Ovary (tissue), 9 donors: ENCODE measurements around the gene NPAS2. TPM values are rescaled to one million over a fixed set of nuclear protein-coding genes. Genes with fewer than 3 reads are reported as not detected.

Experiments used
- DNase-seq, 5 donors: peaks; one replicate each; pipeline ENCODE4 v3.0.0-alpha.2; 2019 to 2020
- H3K27ac ChIP-seq, 2 donors: fragments of 200-600 bp; one replicate each; pipeline versions ENCODE4 v1.5.1 to v1.8.0; 2019 to 2022
- H3K27me3 ChIP-seq: fragments of 200-600 bp; one replicate; pipeline ENCODE4 v1.8.0; 2022
- H3K36me3 ChIP-seq: fragments of 200-600 bp; sonication (generic); one replicate; pipeline ENCODE4 v1.5.1; 2019
- H3K4me1 ChIP-seq: one replicate; pipeline ENCODE4 v1.8.1; 2013; ENCODE audit warnings: mild to moderate bottlenecking, moderate library complexity; ENCODE audit not compliant: insufficient read depth
- H3K4me3 ChIP-seq: fragments of 200-600 bp; sonication (generic); one replicate; pipeline ENCODE4 v1.5.1; 2017
- H3K9me3 ChIP-seq, 2 donors: fragments of 200-600 bp in 1 of 2; sonication (generic) in 1 of 2; one replicate each; pipeline versions ENCODE4 v1.5.1 to v1.8.1; 2013 to 2019; ENCODE audit warnings: mild to moderate bottlenecking in 1 of 2, moderate library complexity in 1 of 2
- EP300 ChIP-seq: sonication (generic); formaldehyde crosslinking; IDR thresholded peaks from one replicate; pipeline ENCODE4 v1.6.1; 2017; ENCODE audit warnings: antibody characterized with exemption
- POLR2A ChIP-seq: fragments of 450-650 bp; IDR thresholded peaks from one replicate; pipeline ENCODE4 v1.6.1; 2017; ENCODE audit warnings: antibody characterized with exemption, mild to moderate bottlenecking, moderate library complexity
- WGBS, 3 donors: extraction: QIAGEN DNeasy Blood & Tissue Kit in 1 of 3; methylation state at CpG; one replicate each; pipeline versions ENCODE4 v1.1.5 to v1.1.7; 2013 to 2017; 5-methylcytosine and 5-hydroxymethylcytosine counted together
- intact Hi-C, 4 donors: fragments of 100-400 bp; cut with DNase I; formaldehyde crosslinking; loops; one replicate each; pipeline versions ENCODE4 v1.11.0 to v1.15.1; 2022 to 2023
- polyA plus RNA-seq, 2 donors: library from polyadenylated mRNA; stranded (reverse); fragments of 200-250 nt in 1 of 2; fragments of 350-450 nt in 1 of 2; fragmentation: Illumina TruSeq in 1 of 2; extraction: RNeasy Lipid Tissue Mini Kit (QIAGEN cat#74804) in 1 of 2; gene quantifications; one replicate each; pipeline ENCODE4 v1.2.3, GENCODE V29; 2013 to 2014
- total RNA-seq, 7 donors: library from RNA; depleted of rRNA in 2 of 7; stranded (reverse); fragments of >200 nt in 2 of 7; fragmentation: NEBNext Ultra II Directional in 3 of 7; extraction: Animal tissue kit (Norgen Biotek cat#: 25700) in 3 of 7; gene quantifications; one replicate each; pipeline versions ENCODE4 v1.1.0 to v1.2.4, GENCODE V29; 2016 to 2023
- TF ChIP-seq, protein P1 (sequence below), 3 donors: fragments of 450-650 bp in 2 of 3; fragments of 200-600 bp in 1 of 3; IDR thresholded peaks; one replicate each; pipeline versions ENCODE4 v1.5.1 to v1.8.0; 2016 to 2022; ENCODE audit warnings: antibody characterized with exemption in 3 of 3, mild to moderate bottlenecking in 1 of 3
- donor health status: DM: no; HTN: no; CAD: no; lungs with moderate emphysema.
- donor health status: DM: no; HTN: no; CAD: no.
- donor health status: Bipolar disorder and iron deficiency.
- donor health status: DM: yes; HTN: yes; CAD: no.
- donor health status: DM: no; HTN: no; CAD: no.
- donor health status: DM: yes; HTN: yes; CAD: no.

NPAS2 gene
- total and polyA plus RNA-seq, 9 donors, result 1.6 to 20.6 (median 7.3) TPM

DNA sequence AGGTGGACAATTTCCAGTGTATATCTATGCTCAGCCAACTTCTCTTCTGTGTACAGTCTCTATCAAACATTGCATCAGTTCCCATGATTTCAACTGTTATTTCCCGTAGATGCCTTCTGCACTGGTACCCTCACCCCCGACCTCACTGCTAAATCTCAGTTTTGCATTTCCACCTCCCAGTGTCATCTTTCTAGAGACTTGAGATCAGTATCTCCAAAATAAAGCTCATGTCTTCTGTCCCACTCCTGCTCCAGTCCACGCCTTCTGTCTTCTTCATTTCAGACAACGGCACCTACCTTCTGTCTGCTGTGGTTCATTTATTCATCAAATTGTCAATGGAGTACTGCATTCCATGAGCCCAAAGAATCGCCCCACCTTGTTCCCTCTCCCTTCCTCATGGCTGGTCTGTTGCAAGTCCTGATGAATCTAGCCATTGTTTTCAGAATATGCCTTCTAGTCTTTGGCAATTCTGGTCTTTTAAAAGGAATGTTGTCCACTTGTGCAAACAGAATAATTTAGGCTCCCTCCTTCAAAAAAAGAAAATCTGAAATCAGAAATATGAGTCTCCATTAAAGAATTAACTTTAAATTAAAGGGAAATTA lies 23.3 kb upstream of the NPAS2 start:
- H3K4me1 ChIP-seq, result no peaks in the 10 kb centered on the region
- H3K4me3 ChIP-seq, result no peak overlapping the region
- WGBS, 3 donors, result 76 to 90% (median 90%) methylated on average over 5 of the region's 5 CpGs
- no peaks in the 10 kb centered on the region for H3K9me3 ChIP-seq
- H3K36me3 ChIP-seq, result no peaks in the 10 kb centered on the region
- H3K27me3 ChIP-seq, result no peaks in the 10 kb centered on the region
- TF ChIP-seq POLR2A (no peak), EP300 (no peak)
- TF ChIP-seq, protein P1, sequence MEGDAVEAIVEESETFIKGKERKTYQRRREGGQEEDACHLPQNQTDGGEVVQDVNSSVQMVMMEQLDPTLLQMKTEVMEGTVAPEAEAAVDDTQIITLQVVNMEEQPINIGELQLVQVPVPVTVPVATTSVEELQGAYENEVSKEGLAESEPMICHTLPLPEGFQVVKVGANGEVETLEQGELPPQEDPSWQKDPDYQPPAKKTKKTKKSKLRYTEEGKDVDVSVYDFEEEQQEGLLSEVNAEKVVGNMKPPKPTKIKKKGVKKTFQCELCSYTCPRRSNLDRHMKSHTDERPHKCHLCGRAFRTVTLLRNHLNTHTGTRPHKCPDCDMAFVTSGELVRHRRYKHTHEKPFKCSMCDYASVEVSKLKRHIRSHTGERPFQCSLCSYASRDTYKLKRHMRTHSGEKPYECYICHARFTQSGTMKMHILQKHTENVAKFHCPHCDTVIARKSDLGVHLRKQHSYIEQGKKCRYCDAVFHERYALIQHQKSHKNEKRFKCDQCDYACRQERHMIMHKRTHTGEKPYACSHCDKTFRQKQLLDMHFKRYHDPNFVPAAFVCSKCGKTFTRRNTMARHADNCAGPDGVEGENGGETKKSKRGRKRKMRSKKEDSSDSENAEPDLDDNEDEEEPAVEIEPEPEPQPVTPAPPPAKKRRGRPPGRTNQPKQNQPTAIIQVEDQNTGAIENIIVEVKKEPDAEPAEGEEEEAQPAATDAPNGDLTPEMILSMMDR (IDR thresholded peaks at IDR 0.05), result no peak
- H3K27ac ChIP-seq, result no peak overlapping the region
- intact Hi-C loops, result no loop called here
- no peak for DNase-seq

DNA sequence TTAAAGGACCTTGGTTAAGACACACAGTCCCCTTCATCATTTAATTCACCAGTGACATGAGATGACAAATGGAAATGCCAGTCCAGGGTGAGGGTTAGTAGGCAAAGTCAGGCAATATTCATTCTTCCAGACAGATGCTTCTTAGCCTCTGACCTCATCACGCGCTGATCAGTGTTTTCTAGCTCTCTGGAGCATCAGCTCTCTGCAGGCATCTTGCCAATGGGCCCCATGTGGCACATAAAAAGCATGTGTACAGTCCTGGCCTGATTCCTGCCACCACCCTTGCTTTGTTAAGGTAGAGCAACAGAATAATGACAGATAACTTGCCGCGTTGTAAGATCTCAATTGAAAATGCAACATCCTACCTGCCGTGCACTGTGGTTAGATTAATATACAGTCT lies 20.3 kb upstream of the NPAS2 start:
- Histone ChIP-seq H3K27ac (no peak overlapping the region), H3K4me3 (no peak overlapping the region), H3K27me3 (no peaks in the 10 kb centered on the region), H3K36me3 (no peaks in the 10 kb centered on the region), H3K9me3 (no peaks in the 10 kb centered on the region), H3K4me1 (no peaks in the 10 kb centered on the region)
- WGBS, 3 donors, result 76 to 84% (median 79%) methylated on average over 5 of the region's 5 CpGs
- DNase-seq, result no peak
- TF ChIP-seq POLR2A, result no peak
- TF ChIP-seq, protein P1 (IDR thresholded peaks at IDR 0.05), result no peak
- no peak for TF ChIP-seq EP300
- intact Hi-C loops, result no loop called here

DNA sequence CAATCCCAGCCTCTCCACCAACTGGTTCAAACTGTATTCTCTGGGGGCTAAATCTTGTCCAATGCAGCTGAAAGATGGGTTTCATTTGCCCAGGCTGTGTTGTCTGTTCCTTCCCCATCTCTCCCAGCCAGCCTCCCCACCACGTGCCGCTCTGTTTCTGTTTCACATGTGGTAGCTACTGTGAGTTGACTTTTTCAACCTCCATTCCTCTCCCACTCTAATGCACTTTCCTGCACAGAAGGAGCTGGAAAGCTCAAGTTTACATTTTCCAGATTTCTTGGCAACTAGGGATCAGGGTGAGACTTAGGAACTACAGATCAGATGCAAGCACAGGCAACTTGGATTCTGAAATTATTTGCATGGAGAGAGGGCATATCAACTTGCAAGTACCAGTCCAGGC lies 19.0 kb upstream of the NPAS2 start:
- 27 to 38% (median 32%) methylated on average over 2 of the region's 2 CpGs for WGBS, 3 donors
- no peak overlapping the region for H3K27ac ChIP-seq

DNA sequence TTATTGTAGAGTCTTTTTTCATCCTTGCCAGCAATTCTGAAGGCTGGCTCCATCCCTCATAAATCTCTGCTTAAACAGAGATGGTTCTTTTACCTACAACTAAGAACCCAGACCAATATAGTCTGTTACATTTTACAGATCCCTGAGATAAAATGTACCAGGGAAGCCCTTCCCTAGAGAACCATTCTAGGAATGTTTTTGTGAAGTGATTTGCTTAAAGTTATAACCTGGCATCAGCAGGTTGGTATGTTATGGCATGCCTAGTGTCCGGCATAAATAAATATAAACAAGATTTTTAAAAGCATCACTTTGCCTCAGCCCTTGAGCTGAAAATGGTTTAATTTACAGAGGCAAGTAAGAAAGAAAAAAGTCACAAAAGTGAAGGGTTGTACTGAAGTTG lies 18.5 kb upstream of the NPAS2 start:
- no peak overlapping the region for H3K27ac ChIP-seq
- H3K27me3 ChIP-seq, result no peaks in the 10 kb centered on the region
- WGBS, 3 donors, result 81 to 94% (median 88%) methylated on average over 1 of the region's 1 CpG
- H3K4me3 ChIP-seq, result no peak overlapping the region
- TF ChIP-seq POLR2A (no peak), EP300 (no peak)
- TF ChIP-seq, protein P1 (IDR thresholded peaks at IDR 0.05), result no peak
- intact Hi-C loops, result no loop called here
- DNase-seq, result no peak
- H3K36me3 ChIP-seq, result no peaks in the 10 kb centered on the region
- no peaks in the 10 kb centered on the region for H3K4me1 ChIP-seq
- no peaks in the 10 kb centered on the region for H3K9me3 ChIP-seq

More for the DNA sequence above, 19.0 kb upstream of the NPAS2 start:
- Histone ChIP-seq H3K27me3 (no peaks in the 10 kb centered on the region), H3K36me3 (no peaks in the 10 kb centered on the region), H3K9me3 (no peaks in the 10 kb centered on the region), H3K4me1 (no peaks in the 10 kb centered on the region), H3K4me3 (no peak overlapping the region)
- TF ChIP-seq, protein P1 (IDR thresholded peaks at IDR 0.05), result no peak
- TF ChIP-seq POLR2A (no peak), EP300 (no peak)
- DNase-seq, result no peak
- intact Hi-C loops, result no loop called here
